NCI-H510A (cell line): ENCODE data around the gene THOP1.
"Not testable (repeated sequence)": the region's sequence is repeated elsewhere in the genome, so short reads cannot be mapped to it uniquely, and the experiment has no call there.

Source experiments
- DNase-seq: peaks from one replicate; lab custom pipeline; 2025; lab: John Stamatoyannopoulos, UW

Gene THOP1

GRCh38 chr19:2782936-2783780 is 2.1 kb upstream of the THOP1 start, which contains the start of gene SGTA:
TSS of gene SGTA (minus strand) at chr19:2783273. CDS start at chr19:2769068, 14,205 bp downstream.
- peak; percentile 92 for DNase-seq

- DNase-seq = no peak
Measured at GRCh38 chr19:2783781-2784145, 1.5 kb upstream of the THOP1 start.

GRCh38 chr19:2787115-2787514 is 1.8 kb downstream of the THOP1 start:
- no peak for DNase-seq

- DNase-seq = no peak
Measured at GRCh38 chr19:2788237-2788636, 2.9 kb downstream of the THOP1 start.

- no peak for DNase-seq
Measured at GRCh38 chr19:2790194-2790556, 4.9 kb downstream of the THOP1 start.

GRCh38 chr19:2790557-2791271 is 5.4 kb downstream of the THOP1 start:
- no peak for DNase-seq

- DNase-seq = no peak
Measured at GRCh38 chr19:2791440-2791839, 6.1 kb downstream of the THOP1 start.

GRCh38 chr19:2791876-2792275 is 6.6 kb downstream of the THOP1 start:
- no peak for DNase-seq

- DNase-seq = not testable (repeated sequence)
Measured at GRCh38 chr19:2792666-2793065, 7.4 kb downstream of the THOP1 start.

- no peak for DNase-seq
Measured at GRCh38 chr19:2793126-2793525, 7.8 kb downstream of the THOP1 start.

- no peak for DNase-seq
Measured at GRCh38 chr19:2793577-2793976, 8.3 kb downstream of the THOP1 start.

- DNase-seq = no peak
Measured at GRCh38 chr19:2795827-2796658, 10.7 kb downstream of the THOP1 start.

- no peak for DNase-seq
Measured at GRCh38 chr19:2796659-2797266, 11.5 kb downstream of the THOP1 start.

- no peak for DNase-seq
Measured at GRCh38 chr19:2797280-2797679, 12.0 kb downstream of the THOP1 start.

GRCh38 chr19:2798158-2798685 is 12.9 kb downstream of the THOP1 start:
- DNase-seq = no peak

GRCh38 chr19:2798733-2799132 is 13.4 kb downstream of the THOP1 start:
- DNase-seq = no peak

- no peak for DNase-seq
Measured at GRCh38 chr19:2799273-2800020, 14.1 kb downstream of the THOP1 start.

GRCh38 chr19:2800506-2800905 is 15.2 kb downstream of the THOP1 start:
- DNase-seq = no peak

GRCh38 chr19:2802826-2803225 is 17.5 kb downstream of the THOP1 start:
- no peak for DNase-seq

GRCh38 chr19:2803486-2804155 is 18.3 kb downstream of the THOP1 start:
- DNase-seq = no peak
